ENCODE data around the gene COL4A1.

The COL4A1 gene

DNA sequence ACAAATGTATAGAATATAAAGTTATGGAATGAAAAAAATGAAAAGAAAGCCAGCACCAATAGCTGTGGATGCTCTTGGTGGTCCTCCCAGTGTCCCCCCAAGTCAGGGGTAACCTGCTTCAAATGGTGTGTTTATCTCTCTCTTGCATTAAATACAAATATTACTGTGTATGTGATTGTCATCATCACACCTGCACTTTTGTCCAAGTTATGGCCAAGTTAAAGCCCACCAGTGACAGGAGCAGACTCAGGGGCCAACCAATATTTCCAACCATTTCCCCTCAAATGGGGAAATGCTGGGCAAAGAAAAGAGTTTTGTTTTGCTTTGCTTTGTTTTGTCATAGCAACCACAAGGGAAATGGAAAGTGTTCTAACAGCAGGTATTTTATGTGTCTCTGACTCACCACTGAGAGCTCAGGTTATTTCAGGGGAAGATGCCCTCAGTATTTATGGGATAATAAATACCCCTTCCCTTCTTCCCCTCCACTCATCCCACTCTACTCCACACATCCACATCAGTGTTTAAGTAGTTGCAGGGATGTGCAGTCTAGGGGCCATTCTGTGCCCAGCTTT is 133.6 kb downstream of the COL4A1 start:
- Histone ChIP-seq H3K36me3 (ENCODE audit: control insufficient read depth in 2 of 2, insufficient read depth in 2 of 2, low read length in 2 of 2) (peaks cover 90 to 95% of the 10 kb centered on the region in 2 donors), H3K9me3 (ENCODE audit: control insufficient read depth in 2 of 2, low read length in 2 of 2) (no peaks in the 10 kb centered on the region), H3K4me3 (ENCODE audit: low read length in 2 of 2) (no peak overlapping the region), H3K4me1 (ENCODE audit: control insufficient read depth, insufficient read depth, low read length) (no peaks in the 10 kb centered on the region), H3K9ac (ENCODE audit: low read length in 2 of 2) (no peak overlapping the region), H3K27ac (ENCODE audit: low read length) (peak overlapping the region; percentile 24), H3K27me3 (ENCODE audit: control insufficient read depth in 1 of 2, insufficient read depth in 2 of 2, low read length in 2 of 2) (no peaks in the 10 kb centered on the region)

DNA sequence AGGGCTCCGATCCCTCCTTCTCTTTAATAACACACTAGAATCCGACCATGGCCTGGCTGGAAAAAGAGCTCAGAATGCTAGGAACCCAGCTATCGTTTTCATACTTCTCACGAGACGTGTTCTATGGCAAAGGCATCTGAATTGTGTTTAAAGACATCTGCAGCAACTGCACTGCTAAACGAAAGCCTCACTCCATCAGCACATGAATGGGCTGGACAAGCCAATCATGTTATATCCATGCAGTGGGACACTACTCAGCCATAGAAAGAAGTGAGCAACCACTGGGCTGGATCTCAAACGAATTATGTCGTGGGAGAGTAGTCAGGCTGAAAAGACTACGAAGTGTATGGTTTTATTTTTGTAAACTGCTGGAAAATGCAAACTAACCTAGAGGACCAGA is 136.1 kb downstream of the COL4A1 start:
- no peak overlapping the region for H3K9ac ChIP-seq (ENCODE audit: low read length in 2 of 2)
- H3K4me1 ChIP-seq (ENCODE audit: control insufficient read depth, insufficient read depth, low read length) = no peaks in the 10 kb centered on the region
- H3K9me3 ChIP-seq (ENCODE audit: control insufficient read depth in 2 of 2, low read length in 2 of 2) = no peaks in the 10 kb centered on the region
- no peak overlapping the region for H3K27ac ChIP-seq (ENCODE audit: low read length)
- no peaks in the 10 kb centered on the region for H3K27me3 ChIP-seq (ENCODE audit: control insufficient read depth in 1 of 2, insufficient read depth in 2 of 2, low read length in 2 of 2)
- H3K36me3 ChIP-seq (ENCODE audit: control insufficient read depth in 2 of 2, insufficient read depth in 2 of 2, low read length in 2 of 2) = peaks cover 84 to 89% of the 10 kb centered on the region in 2 donors
- no peak overlapping the region for H3K4me3 ChIP-seq (ENCODE audit: low read length in 2 of 2)

DNA sequence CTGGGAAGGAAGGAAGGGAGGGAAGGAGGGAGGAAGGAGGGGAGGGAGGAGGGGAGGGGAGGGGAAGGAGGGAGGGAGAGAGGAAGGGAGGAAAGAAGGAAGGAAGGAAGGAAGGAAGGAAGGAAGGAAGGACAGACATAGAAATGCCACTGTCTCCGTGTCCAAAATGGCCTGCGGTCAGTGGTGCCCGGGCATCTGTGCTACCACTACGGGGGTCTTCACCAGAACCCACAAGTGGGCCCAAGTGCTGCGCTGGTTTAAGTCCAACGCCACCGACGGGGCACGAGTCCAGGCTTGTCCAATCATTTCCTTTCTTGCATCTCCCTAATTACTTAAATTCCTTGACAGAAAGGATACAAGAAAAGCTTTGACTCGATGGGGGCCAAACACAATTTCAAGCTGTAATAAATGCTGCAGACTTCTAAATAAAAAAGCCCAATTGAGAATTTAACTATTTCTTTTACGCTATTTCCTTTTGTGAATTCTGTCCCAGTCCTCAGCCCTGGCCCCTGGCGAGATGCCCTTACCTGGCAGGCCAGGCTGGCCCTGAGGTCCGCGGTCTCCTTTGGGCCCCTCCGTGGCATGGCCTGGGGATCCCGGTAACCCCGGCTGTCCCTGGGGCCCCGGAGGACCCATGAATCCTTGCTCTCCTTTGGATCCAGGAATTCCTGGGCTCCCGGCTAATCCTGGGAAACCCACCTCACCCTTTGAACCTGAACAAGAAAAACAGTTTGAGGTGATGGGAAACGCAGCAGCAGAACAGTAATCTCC is 136.8 kb downstream of the COL4A1 start:
- H3K27me3 ChIP-seq (ENCODE audit: control insufficient read depth in 1 of 2, insufficient read depth in 2 of 2, low read length in 2 of 2) = no peaks in the 10 kb centered on the region
- no peak overlapping the region for H3K27ac ChIP-seq (ENCODE audit: low read length)
- peaks cover 84 to 89% of the 10 kb centered on the region in 2 donors for H3K36me3 ChIP-seq (ENCODE audit: control insufficient read depth in 2 of 2, insufficient read depth in 2 of 2, low read length in 2 of 2)
- H3K9ac ChIP-seq (ENCODE audit: low read length in 2 of 2) = no peak overlapping the region
- no peak overlapping the region for H3K4me3 ChIP-seq (ENCODE audit: low read length in 2 of 2)
- H3K9me3 ChIP-seq (ENCODE audit: control insufficient read depth in 2 of 2, low read length in 2 of 2) = no peaks in the 10 kb centered on the region
- H3K4me1 ChIP-seq (ENCODE audit: control insufficient read depth, insufficient read depth, low read length) = no peaks in the 10 kb centered on the region

DNA sequence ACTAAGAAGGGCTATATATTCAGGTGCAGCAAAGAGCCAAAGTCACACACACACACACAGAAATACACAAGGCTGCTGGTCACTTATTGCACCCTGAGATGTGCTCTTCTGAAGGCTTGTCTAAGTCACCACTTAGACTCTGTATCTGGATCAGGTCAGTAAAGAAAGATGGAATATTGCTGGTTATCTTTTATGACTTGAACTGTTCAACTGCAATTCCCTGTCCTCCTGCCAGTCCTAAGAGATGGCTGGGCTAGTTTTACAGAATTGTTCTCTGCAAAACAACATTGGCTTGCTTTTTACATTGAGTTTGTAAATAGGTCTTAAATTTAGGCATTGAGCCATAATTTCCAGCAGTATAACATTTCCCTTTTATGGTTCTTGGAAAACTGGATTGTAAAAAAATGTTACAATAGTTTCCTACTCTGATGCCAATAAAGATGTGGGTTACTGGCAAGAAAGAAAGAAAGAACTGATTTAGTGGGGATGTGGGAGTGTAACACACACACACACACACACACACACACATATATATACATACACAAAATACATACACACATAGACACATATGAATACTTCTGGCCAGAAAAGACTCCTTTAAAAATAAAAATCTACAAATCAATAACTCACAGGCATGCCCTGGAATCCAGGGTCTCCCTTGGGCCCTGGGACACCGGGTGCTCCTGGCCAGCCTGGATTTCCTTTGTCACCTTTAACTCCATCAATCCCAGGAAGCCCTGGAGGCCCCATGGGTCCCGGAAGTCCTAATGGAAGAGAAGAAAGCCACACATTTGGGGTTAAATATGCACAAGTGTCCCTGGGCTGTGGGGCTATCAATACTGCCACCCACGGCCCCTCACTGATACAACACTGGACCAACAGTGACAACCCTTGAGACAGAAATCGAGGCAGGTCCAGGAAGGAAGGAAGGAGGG is 137.7 kb downstream of the COL4A1 start:
- H3K27ac ChIP-seq (ENCODE audit: low read length) = peak overlapping the region; percentile 18
- H3K9ac ChIP-seq (ENCODE audit: low read length in 2 of 2) = no peak overlapping the region
- H3K4me1 ChIP-seq (ENCODE audit: control insufficient read depth, insufficient read depth, low read length) = no peaks in the 10 kb centered on the region
- H3K36me3 ChIP-seq (ENCODE audit: control insufficient read depth in 2 of 2, insufficient read depth in 2 of 2, low read length in 2 of 2) = peaks cover 84 to 89% of the 10 kb centered on the region in 2 donors
- H3K4me3 ChIP-seq (ENCODE audit: low read length in 2 of 2) = no peak overlapping the region
- H3K9me3 ChIP-seq (ENCODE audit: control insufficient read depth in 2 of 2, low read length in 2 of 2) = no peaks in the 10 kb centered on the region
- no peaks in the 10 kb centered on the region for H3K27me3 ChIP-seq (ENCODE audit: control insufficient read depth in 1 of 2, insufficient read depth in 2 of 2, low read length in 2 of 2)

DNA sequence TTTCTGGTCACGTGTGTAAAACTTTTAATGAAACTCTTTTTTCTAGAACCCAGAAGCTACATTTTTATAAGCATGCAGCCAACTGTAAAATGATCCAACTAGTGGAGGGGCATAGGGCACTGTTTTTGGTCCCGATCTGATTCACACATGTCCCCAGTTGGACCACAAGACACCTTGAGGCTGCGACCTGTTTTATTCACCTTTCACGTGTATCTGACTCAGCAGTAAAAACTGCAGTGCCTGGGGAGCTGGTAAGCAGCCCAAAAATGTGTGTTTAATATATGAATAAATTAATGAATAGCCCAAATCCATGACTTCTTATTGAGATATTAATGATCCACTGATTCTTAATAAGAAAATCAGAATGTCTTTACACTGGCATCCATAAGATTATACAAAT is 140.4 kb downstream of the COL4A1 start:
- Histone ChIP-seq H3K4me1 (ENCODE audit: control insufficient read depth, insufficient read depth, low read length) (peaks cover 2% of the 10 kb centered on the region), H3K9ac (ENCODE audit: low read length in 2 of 2) (no peak overlapping the region), H3K9me3 (ENCODE audit: control insufficient read depth in 2 of 2, low read length in 2 of 2) (no peaks in the 10 kb centered on the region), H3K27ac (ENCODE audit: low read length) (no peak overlapping the region), H3K4me3 (ENCODE audit: low read length in 2 of 2) (no peak overlapping the region), H3K27me3 (ENCODE audit: control insufficient read depth in 1 of 2, insufficient read depth in 2 of 2, low read length in 2 of 2) (no peaks in the 10 kb centered on the region), H3K36me3 (ENCODE audit: control insufficient read depth in 2 of 2, insufficient read depth in 2 of 2, low read length in 2 of 2) (peaks cover 79 to 83% of the 10 kb centered on the region in 2 donors)

DNA sequence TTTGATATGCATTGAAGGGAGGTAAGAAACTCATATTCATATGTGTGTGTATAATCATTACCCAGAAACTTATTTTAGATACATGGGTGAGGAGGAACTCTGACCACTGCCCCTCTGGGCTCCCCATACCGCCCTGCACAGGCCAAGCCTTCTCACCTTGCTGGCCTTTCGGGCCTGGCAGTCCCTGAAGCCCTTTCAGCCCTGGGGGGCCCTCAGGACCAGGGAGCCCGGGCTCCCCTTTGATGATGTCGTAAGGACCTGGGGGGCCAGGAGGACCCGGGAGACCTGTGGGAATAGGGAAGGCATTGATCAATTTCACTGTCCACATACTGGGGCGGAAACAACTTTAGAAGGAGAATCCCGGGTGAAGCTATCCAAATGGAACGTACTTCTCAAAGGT is 142.3 kb downstream of the COL4A1 start:
- H3K4me3 ChIP-seq (ENCODE audit: low read length in 2 of 2) = no peak overlapping the region
- peaks cover 79 to 81% of the 10 kb centered on the region in 2 donors for H3K36me3 ChIP-seq (ENCODE audit: control insufficient read depth in 2 of 2, insufficient read depth in 2 of 2, low read length in 2 of 2)

DNA sequence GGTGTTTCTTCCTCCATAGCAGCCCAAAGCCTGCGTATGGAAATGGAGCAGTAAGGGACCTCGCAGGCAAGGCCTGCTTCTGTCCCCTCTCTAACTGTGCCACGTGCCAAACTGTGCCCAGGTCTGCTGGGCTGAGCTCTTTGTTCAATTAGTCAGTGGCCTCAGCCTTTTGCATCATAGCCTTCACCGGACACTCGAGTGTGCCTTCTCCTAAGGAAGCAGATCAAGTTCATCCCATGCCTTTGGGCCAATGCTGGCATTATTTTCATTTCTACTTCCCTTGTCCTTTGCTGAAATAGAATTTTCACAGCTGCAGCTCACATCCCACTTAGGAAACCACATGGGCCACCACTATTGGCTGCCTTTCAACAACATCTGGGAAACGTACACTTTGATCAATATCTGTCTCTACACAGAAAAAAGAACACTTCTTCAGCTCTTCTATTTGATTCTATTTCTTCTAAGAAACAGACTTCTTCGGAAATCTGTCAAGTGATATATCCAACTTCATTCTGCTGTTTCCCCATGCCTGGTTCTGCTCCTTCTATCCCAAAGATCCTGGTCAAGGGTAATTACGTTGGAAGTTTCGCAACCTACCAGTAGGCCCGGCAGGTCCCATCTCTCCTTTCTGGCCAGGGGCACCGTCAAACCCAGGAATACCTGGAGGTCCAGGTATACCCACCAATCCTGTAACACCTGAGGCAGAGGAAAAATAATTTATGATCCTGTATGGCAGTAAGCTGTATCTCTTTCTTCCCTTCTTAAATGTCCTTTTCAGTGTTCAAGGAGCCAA is 143.9 kb downstream of the COL4A1 start:
- no peak overlapping the region for H3K27ac ChIP-seq (ENCODE audit: low read length)
- peaks cover 76 to 77% of the 10 kb centered on the region in 2 donors for H3K36me3 ChIP-seq (ENCODE audit: control insufficient read depth in 2 of 2, insufficient read depth in 2 of 2, low read length in 2 of 2)
- no peaks in the 10 kb centered on the region for H3K27me3 ChIP-seq (ENCODE audit: control insufficient read depth in 1 of 2, insufficient read depth in 2 of 2, low read length in 2 of 2)
- no peaks in the 10 kb centered on the region for H3K9me3 ChIP-seq (ENCODE audit: control insufficient read depth in 2 of 2, low read length in 2 of 2)
- H3K9ac ChIP-seq (ENCODE audit: low read length in 2 of 2) = no peak overlapping the region
- no peak overlapping the region for H3K4me3 ChIP-seq (ENCODE audit: low read length in 2 of 2)
- peaks cover 2% of the 10 kb centered on the region for H3K4me1 ChIP-seq (ENCODE audit: control insufficient read depth, insufficient read depth, low read length)

More for the DNA sequence above, 142.3 kb downstream of the COL4A1 start:
- Histone ChIP-seq H3K9ac (ENCODE audit: low read length in 2 of 2) (no peak overlapping the region), H3K9me3 (ENCODE audit: control insufficient read depth in 2 of 2, low read length in 2 of 2) (no peaks in the 10 kb centered on the region), H3K27ac (ENCODE audit: low read length) (no peak overlapping the region), H3K4me1 (ENCODE audit: control insufficient read depth, insufficient read depth, low read length) (peaks cover 2% of the 10 kb centered on the region), H3K27me3 (ENCODE audit: control insufficient read depth in 1 of 2, insufficient read depth in 2 of 2, low read length in 2 of 2) (no peaks in the 10 kb centered on the region)

DNA sequence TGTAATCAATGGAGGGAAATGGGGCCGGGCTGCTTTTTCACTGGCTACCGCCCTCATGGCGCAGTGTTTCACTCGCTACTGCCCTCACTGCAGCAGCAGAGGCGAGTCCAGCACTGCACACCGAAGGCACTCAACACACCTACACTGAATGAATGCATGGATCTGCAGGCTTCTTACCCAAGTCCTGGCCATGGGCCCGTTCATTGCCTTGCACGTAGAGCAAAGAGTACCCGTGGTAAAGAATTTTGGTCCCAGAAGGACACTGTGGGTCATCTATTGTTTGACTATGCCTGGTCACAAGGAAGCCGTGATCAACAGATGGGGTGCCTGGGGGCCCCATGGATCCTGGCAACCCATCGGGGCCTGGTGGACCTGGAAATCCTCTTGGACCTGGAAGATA is 144.9 kb downstream of the COL4A1 start:
- no peaks in the 10 kb centered on the region for H3K27me3 ChIP-seq (ENCODE audit: control insufficient read depth in 1 of 2, insufficient read depth in 2 of 2, low read length in 2 of 2)
- no peak overlapping the region for H3K9ac ChIP-seq (ENCODE audit: low read length in 2 of 2)
- H3K9me3 ChIP-seq (ENCODE audit: control insufficient read depth in 2 of 2, low read length in 2 of 2) = no peaks in the 10 kb centered on the region
- H3K27ac ChIP-seq (ENCODE audit: low read length) = no peak overlapping the region
- H3K4me3 ChIP-seq (ENCODE audit: low read length in 2 of 2) = no peak overlapping the region
- peaks cover 78 to 79% of the 10 kb centered on the region in 2 donors for H3K36me3 ChIP-seq (ENCODE audit: control insufficient read depth in 2 of 2, insufficient read depth in 2 of 2, low read length in 2 of 2)
- peaks cover 5% of the 10 kb centered on the region for H3K4me1 ChIP-seq (ENCODE audit: control insufficient read depth, insufficient read depth, low read length)

DNA sequence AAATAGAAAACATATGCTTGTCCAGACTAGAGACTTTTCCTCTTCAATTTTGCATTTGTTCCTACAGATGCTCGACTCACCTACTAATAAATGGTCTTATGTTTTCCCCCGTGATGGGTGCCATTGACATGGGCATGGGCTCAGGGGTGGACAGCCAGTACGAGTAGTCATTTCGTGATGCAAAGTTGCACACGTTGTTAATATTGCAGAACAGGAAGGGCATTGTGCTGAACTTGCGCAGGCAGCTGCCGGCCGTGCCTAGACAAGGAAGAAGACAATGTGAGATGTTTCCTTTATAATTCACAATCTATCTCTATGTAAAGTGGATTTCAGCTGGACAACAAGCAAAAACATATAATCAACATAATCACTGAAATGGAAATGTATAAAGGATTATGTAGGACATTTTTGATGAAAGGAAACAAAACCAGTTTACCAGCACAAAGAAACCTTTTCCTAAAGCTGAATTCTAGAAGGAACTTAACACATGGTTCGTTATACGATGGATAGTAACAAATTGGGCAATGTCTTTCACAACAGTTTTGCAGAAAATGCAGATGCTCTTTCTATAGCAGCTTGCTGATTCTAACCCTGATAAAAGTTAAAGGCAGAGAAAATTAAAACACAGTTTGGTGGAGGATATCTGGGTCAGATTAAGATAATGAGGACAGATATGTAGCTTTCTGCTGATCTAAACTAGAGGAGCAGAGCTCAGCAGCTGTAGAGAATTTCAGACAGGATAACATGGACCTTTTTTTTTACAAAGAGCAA is 145.7 kb downstream of the COL4A1 start:
- no peaks in the 10 kb centered on the region for H3K9me3 ChIP-seq (ENCODE audit: control insufficient read depth in 2 of 2, low read length in 2 of 2)
- H3K27me3 ChIP-seq (ENCODE audit: control insufficient read depth in 1 of 2, insufficient read depth in 2 of 2, low read length in 2 of 2) = no peaks in the 10 kb centered on the region
- H3K36me3 ChIP-seq (ENCODE audit: control insufficient read depth in 2 of 2, insufficient read depth in 2 of 2, low read length in 2 of 2) = peaks cover 77 to 79% of the 10 kb centered on the region in 2 donors
- H3K9ac ChIP-seq (ENCODE audit: low read length in 2 of 2) = no peak overlapping the region
- peaks cover 10% of the 10 kb centered on the region for H3K4me1 ChIP-seq (ENCODE audit: control insufficient read depth, insufficient read depth, low read length)
- H3K27ac ChIP-seq (ENCODE audit: low read length) = no peak overlapping the region
- no peak overlapping the region for H3K4me3 ChIP-seq (ENCODE audit: low read length in 2 of 2)
